UCSD-AML1 (cell line): ENCODE results near the gene ARG2.

Experiments used
- DNase-seq: peaks from one replicate; lab custom pipeline; 2025; ENCODE audit not compliant: unreplicated experiment; lab: John Stamatoyannopoulos, UW

Gene ARG2

DNA sequence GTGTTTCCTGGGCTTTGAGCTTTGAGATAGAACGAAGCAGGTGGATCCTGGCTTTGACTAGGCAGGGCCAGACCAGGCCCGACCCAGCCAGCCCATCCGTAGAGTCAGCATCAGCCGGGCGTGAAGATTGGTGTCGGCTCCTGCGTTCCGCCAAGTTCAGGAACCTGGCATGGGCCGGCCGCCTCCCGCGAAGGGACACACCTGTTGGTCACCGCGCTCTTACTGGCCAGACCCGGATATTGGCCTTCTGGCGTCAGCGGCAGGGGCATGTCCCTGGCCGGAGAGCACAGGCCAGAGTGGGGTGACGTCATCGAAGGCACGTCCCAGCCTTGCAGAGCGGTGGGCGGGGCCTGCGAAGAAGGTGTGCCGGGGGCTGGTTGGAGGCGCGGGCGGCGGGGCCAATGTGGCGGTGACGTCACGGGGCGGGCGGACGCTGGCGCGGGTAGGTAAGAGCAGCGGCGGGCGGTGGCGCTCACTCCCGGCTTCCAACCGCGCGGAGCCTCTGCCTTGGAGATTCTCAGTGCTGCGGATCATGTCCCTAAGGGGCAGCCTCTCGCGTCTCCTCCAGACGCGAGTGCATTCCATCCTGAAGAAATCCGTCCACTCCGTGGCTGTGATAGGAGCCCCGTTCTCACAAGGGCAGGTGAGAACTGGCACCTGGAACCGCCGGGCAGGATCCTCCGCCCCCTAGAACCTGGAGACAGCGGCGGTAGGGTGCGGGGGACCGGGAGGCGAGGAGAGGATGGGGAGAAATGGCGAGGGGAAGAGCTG, at the start of gene ARG2:
ARG2 (plus strand) TSS at position 475 of the 771 bp plus-strand sequence; CDS start at position 533, 58 bp downstream.
- DNase-seq, result peak; percentile 94

DNA sequence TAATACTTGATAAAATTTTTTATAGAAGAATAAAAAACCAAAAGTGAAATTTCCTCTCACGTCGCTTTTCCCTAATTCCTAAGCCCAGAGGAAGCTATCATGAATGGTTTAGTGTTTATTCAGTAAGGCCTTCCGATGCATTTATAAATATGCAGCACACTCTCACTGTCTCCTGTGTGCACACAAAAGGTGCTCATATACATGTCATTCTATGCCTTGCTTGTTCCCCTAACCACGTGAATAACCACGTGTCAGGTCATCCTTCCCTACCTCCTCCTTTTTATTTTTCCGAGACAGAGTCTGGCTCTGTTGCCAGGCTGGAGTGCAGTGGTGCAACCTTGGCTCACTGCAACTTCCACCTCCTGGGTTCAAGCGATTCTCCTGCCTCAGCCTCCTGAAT, 49.3 kb upstream of the ARG2 start:
- DNase-seq, result no peak

DNA sequence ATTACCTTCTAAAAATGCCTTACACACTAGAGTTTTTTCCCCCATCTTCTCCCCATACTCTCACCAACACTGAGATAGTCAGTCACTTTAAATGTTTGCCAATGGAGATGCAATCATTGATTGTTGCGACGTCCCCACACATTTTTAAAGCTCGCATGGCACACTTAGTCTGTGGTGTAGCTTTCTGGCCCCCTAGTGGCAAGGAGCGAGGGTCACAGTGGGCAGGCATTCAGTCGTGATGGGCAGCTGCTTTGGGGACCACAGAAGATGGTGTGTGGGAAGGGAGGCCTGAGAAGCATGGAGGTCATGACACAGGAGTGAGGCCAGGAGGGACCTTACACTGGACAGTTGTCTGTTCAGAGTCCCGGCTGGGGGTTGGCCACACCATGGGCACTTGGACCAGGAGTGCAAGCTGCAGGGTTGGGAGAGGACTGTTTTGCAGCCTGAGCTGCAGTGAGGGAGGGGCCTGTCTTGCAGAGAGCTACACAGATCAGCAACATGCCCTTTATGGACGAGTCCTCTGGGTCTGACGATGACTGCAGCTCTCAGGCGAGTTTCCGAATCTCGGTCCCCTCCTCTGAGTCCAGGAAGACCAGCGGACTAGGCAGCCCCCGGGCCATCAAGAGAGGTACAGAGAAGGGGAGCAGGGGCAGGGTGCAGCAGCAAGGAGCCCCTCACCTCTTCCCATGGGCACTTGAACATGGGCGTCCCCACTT, 48.3 kb upstream of the ARG2 start:
- peak; percentile 59 for DNase-seq

DNA sequence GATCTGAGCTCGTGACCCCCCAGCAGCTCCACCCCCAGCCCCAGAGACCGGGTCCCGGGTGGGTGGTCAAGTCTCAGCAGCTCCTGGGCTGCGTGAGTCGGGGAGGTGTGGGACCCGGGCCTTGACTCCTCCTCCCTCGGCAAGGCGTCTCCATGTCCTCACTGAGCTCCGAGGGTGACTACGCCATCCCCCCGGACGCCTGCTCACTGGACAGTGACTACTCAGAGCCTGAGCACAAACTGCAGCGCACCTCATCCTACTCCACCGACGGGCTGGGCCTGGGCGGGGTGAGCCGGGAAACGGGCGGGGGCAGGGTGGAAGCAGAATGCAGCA, 47.8 kb upstream of the ARG2 start:
- DNase-seq, result no peak

DNA sequence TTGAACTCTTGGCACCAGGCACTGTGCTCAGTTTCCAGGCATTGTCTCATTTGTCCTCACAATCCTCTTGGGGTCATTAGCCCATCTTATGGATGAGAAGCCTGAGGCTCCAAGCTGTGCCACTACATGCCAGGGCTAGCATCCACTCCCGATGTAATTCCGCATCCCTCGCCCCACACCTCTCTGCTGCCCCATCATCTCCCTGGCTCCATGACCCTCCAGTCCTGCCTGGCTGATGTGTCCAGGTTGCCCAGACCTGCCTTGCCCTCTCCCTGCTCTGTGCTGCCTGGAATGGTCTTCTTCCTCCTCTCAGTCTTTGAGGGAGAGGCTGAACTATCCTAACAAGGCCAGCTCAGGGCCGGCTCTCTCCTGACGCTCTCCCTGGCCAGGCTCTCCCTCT, 47.1 kb upstream of the ARG2 start:
- DNase-seq, result no peak

DNA sequence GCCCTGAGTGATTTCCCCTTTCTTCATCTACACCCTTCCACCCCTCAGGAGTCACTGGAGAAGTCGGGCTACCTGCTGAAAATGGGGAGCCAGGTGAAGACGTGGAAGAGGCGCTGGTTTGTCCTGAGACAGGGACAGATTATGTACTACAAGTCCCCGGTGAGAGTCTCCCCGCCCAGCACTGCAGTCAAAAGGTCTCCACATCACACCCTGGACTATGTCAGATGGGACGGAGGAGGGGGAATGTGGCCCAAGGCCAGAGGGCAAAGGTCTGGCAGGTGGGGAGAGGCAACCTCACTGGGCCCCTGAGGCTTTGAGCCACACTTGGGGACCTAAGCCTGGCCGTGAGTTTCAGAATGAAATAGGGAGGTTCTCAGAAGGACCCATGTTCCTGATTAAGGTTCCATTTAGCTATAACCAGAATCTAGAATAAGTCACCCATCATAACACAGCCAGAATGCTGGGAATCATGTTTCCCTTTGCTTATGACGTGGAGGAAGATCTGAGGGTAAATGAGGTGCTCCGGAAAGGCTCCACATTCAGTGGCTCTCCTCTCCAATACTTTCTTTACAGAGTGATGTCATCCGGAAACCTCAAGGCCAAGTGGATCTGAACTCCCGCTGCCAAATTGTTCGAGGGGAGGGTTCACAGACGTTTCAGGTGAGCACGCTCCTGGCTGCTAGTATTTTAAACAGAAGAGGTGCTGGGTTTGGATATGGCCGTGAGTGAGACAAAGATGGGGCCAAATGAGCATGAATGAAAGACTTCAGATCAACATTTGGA, 46.3 kb upstream of the ARG2 start:
- DNase-seq, result no peak

DNA sequence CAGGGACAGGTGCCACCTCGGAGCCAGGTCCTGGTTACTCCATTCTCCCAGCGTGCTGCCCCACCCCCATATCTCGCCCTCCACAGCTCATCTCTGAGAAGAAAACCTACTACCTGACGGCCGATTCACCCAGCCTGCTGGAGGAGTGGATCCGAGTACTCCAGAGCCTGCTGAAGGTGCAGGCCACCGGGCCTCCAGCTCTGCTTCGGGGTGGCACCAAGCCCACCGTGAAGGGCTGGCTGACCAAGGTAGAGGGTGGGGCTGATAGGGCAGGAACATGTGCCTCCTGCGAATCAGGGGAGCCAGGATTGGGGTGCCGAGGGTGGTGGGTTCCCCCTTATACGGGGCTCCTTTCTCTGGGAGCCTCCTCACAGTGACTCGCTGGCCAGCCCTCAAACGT, 45.6 kb upstream of the ARG2 start:
- DNase-seq, result no peak

DNA sequence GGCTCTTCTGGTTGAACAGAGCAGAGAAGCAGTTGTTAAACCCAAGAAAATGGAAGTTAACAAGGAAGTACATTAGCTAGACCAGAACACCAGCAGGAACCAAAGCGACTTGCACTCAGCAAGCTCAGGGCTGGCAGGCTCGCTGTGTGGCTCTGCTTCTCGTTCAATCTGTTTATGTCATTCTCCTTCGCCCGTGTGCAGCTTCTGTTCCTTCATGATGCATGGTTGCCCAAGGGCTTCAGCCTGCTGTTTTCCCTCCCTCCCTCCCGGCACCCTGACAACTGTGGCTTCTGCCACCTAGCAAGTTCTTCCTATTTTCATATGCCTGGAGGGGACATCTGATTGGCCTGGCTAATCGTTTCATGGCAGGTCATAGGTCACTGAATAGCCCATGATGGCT, 44.9 kb upstream of the ARG2 start:
- no peak for DNase-seq

DNA sequence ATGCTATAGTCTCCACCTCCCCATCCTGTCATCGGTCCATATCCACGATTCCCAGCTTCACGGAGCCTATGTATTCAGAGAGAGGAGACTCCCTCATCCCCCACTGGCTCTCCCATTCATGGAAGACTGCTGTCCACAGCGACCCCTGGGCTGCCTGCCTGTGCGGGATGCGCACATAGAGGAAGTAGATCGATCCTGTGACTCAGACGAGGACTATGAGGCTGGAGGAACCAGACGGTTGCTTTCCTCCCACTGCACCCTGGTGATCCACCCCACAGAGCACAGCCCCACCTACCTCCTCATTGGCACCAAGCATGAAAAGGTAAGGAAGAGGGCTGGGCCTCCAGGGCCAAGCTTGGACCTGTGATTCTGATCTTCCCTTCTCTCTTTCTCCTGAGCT, 44.0 kb upstream of the ARG2 start:
- peak; percentile 30 for DNase-seq

DNA sequence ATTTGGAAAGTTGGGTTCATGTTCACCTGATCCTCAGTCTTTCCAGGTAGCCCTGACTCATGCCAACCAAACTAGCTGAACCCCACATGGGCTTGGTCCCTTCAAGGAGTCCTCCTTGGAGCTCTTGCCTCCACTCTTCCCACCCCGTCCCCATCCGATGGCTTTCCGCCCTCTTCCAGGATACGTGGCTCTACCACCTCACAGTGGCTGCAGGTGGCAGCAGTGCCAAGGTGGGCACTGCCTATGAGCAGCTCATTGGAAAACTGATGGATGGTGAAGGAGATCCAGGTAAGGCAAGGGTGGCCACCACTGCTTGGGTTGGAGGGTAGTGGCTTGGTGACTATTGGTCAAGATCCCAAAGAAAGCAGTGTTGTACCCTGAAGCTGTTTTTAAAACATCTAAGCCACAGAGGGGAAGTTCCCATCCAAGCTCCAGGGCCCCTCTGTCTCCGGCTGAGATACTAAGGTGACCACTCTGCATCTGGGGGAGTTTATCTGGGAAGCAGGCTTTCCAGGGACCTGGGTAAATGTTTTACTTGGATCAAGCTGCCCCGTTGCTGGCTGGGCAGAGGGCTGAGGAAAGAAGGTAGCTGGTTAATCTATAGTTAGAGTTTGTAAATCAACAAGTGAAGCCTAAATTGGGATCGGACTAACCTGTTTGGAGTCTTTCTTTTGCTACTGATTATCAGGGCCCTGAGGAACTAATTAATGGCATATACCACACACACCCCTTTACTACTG, 43.3 kb upstream of the ARG2 start:
- no peak for DNase-seq

DNA sequence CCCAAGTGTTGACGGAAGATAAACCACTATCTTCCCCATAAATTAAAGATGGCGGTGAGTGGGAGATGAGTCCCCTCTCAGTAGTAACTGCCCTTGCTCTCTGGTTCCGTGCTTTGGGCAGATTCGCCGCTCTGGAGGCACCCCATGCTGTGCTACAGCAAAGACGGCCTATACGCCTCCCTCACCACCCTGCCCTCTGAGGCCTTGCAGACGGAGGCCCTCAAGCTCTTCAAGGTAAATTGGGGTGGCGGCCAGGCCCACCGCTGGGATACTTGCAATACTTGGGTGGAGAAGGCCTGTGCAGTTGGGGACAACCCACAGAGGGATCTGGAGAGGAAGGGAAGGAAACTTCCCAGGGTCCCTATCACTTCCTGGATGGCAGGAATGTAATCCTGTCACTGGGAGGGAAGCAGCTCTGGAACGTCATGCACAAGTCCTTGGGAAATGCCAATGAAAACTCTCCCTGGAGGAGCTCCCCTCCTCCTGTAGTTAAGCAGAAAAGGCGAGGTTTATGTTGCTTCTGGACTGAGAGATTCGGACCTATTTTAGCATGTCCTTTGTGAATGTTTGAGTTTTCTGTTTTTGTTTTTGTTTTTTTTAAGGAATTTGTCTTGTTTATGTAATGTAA, 42.4 kb upstream of the ARG2 start:
- DNase-seq, result no peak

DNA sequence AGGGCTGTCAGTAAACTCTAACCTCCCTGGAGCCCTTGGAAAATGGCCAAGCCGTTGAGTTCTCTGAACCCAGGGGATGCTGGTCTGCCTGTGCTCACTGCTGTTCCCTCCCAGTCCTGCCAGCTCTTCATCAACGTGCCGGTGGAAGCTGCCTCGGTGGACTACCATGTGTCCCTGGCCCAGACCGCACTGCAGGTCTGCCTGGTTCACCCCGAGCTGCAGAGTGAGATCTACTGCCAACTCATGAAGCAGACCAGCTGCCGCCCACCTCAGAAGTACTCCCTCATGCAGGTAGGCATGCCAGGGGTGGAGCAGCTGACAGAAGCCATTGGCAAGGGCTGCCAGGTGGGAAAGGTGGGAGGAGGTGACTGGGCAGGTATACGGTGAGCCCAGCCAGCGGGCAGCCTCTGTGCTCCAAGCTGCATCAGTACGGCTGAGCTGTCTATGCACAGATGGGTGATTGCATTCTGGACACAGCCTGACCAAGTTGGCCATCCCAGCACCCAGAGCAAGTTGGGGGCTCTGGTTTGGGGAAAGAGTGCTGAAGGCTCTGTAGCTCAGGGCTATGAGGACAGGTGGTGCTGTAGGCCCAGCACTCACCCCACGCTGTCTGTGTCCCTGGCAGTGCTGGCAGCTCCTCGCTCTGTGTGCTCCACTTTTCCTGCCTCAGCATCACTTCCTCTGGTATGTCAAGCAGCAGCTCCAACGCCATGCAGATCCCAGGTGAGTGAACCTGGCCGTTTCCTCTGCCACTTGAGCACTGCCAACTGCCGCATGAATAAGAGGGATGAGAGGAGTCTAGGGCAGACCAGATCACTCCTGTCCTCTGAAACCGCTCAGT, 41.6 kb upstream of the ARG2 start:
- no peak for DNase-seq

DNA sequence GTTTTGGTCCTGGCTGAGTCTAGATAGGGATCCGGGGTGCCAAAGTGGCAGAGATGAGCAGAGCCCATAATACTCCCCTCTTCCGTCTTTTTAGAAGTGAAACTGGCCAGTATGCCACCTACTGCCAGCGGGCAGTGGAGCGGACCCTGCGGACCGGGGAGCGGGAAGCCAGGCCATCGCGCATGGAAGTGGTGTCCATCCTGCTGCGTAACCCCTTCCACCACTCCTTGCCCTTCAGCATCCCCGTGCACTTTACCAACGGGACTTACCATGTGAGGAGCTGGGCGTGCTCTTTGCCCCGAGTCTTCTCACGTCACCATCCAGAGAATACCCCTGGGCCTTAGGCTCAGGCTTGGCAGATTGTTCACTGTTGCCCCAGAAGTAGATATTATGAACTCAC, 40.7 kb upstream of the ARG2 start:
- no peak for DNase-seq

DNA sequence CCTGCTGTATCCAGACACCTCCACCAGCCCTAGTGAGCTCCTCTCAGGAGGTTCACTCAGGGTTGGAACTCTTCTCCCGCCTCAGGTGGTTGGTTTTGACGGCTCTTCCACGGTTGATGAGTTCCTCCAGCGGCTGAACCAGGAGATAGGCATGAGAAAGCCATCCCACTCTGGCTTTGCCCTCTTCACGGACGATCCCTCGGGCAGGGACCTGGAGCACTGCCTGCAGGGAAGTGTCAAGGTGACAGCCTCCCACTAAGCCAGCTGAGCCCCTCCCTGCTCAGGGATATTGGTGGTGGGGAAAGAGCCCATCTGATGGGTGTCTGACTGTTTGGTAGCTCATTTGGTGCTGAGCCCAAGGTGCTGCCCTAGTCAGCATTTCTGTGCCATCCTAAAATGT, 40.1 kb upstream of the ARG2 start:
- no peak for DNase-seq

DNA sequence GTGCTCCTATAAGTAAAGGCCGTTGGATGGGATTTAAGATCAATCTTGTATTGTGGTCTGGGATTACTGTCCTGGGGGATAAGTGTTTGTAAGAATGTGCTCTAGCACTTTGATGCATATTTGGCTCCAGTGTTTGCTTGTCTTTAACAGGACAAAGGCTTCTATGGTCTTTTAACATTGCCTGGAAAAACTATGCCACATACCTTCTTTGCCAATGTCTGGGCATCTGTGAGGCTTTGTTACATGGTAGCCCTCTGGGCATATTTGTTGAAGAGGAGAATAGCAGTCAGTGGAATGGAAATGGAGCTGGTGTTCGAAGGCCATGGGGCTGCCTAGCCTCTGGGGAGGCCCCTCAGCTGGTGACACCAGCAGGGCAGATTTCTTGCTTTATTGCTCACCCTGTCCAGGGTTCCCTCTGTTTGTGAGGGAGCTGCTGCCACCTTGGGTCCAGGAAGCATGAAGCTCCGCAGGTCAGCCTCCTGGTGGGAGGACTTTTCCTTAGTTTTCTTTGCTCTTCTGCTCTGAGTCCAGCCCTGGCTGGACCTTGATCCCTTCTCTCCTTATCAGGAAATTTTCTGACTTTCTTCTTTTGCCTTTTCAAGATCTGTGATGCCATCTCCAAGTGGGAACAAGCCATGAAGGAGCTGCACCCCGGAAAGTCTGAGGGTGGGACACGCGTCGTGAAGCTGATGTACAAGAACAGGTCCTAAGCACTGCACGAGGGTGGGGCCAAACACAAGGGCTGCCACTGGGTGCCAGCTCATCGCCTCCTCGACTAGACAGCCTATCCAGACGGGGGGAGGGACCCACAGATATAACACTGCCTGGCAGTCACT, 39.2 kb upstream of the ARG2 start:
- no peak for DNase-seq

DNA sequence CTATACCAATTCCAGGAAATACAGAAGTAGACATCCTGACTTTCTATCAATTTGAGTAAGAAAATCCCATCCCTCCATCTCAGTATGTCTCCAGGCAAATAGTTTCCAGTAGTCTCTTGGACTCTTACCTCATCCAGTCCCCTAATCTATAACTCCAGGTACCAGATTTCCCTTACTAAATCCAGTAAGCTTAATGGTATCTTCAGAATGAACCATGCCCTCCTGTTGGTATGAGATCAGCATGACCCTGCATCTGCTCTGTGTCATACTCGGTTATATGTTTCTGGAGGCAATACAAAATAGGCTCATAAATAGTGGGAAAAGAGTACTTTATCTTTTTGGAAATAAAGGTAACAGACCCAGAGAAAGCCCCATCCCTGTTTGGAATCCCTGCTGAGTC, 38.1 kb upstream of the ARG2 start:
- no peak for DNase-seq

DNA sequence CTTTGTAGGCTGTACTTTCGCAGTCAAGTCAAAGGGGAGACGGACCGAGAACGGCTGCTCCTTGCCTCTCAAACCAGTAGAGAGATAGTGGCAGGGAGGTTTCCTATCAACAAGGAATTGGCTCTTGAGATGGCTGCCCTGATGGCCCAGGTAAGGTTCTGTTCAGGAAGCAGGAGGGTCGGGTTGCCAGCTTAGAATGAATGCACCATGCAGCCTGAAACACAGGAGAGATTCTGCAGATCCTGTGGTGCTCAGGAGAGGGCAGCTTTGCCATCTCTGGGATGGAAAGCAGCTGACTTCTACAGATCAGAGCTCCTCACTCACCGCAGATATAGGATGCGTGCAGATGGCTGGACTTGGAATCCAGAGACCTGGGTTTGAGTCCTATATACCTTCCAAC, 37.7 kb upstream of the ARG2 start:
- no peak for DNase-seq

DNA sequence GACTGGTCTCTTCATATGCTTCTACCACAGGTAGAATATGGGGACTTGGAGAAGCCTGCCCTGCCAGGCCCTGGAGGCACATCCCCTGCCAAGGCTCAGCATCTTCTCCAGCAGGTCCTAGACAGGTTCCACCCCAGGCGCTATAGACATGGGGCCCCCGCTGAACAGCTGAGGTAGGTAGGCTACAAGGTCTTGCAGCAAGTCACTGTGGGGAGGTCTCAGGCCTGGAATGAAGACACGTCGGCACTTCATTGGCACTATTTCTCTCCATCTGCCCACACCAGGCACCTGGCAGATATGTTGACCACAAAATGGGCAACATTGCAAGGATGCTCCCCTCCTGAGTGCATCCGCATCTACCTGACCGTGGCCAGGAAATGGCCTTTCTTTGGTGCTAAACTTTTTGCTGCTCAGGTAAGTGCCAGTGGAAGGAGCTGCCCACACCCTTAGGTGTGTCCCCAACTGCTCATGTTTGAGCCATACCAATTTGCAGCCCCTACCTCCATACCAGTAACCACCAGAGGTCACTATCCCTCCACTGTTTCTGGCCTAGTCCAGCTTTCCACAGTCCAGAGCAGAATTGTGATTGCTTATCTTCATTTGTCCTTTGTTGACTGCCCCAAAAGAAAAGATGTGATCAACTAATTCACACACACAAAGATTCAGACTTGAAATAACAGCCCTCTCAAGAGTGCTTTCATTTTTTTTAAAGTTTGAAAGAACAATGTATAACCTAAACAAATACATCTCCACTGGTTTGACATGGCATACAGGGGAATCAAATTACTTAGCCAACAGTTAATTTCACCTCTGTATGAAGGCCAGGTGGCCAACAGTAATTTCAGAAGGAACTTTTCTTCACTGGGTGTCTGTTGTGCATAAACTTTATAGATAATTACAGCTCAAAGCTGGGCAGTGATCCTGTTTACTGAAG, 35.7 kb upstream of the ARG2 start:
- no peak for DNase-seq
